Loucy (cell line): Measurements from ENCODE around the gene DMP1.

Experiments
- EZH2phosphoT487 ChIP-seq: fragments of 200-600 bp; IDR thresholded peaks from 2 replicates; pipeline ENCODE4 v1.6.1; 2018; ENCODE audit warnings: antibody characterized with exemption, mild to moderate bottlenecking, moderate library complexity, borderline replicate concordance
- TF ChIP-seq, protein P1 (sequence below): fragments of 200-600 bp; sonication (generic); conservative IDR thresholded peaks from 2 replicates; pipeline ENCODE4 v1.5.1; 2014; ENCODE audit warnings: mild to moderate bottlenecking, antibody characterized with exemption, low read length

DNA sequence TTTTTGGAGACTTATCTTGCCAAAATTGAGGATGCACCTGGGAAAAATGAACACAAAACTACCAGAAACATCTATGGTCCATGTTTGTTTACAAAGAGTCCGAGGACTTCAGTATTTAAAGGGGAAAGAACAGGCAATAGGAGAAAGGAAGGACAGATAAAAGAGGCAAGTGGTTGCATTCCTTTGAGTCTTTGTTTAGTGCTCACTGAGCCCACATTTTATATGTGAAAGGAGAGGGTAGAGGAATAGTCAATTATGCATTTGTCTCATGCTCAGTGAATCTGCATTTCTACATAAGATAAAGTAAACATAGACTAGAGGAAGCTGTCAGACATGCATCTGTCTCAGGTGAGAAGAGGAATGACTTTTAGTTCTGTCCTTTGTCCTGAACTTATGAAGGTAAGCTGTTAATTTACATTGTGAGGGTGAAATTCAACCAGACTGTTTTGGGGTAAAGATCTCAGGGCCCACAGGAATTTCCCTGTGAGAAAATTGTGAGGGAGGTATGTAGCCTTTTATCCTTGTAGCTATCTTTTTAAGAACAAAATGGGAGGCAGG lies 4.5 kb downstream of the DMP1 start:
- TF ChIP-seq, protein P1, sequence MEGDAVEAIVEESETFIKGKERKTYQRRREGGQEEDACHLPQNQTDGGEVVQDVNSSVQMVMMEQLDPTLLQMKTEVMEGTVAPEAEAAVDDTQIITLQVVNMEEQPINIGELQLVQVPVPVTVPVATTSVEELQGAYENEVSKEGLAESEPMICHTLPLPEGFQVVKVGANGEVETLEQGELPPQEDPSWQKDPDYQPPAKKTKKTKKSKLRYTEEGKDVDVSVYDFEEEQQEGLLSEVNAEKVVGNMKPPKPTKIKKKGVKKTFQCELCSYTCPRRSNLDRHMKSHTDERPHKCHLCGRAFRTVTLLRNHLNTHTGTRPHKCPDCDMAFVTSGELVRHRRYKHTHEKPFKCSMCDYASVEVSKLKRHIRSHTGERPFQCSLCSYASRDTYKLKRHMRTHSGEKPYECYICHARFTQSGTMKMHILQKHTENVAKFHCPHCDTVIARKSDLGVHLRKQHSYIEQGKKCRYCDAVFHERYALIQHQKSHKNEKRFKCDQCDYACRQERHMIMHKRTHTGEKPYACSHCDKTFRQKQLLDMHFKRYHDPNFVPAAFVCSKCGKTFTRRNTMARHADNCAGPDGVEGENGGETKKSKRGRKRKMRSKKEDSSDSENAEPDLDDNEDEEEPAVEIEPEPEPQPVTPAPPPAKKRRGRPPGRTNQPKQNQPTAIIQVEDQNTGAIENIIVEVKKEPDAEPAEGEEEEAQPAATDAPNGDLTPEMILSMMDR = no peak
- TF ChIP-seq EZH2phosphoT487 = no peak
